Measurements from ENCODE around the gene LRRC51.

GRCh38 chr11:72102162-72102561 is 21.5 kb downstream of the LRRC51 start:
- TF ChIP-seq CTCF (conservative IDR thresholded peaks at IDR 0.05; ENCODE audit: low read depth, low read length) = no peak
- TF ChIP-seq RCOR1 (IDR thresholded peaks at IDR 0.05; ENCODE audit: insufficient replicate concordance, low read length) = no peak
- no peak for TF ChIP-seq USF2 (IDR thresholded peaks at IDR 0.05; ENCODE audit: low read depth, low read length)
- TF ChIP-seq RFX5 (IDR thresholded peaks at IDR 0.05; ENCODE audit: low read depth, low read length) = no peak
- TF ChIP-seq NFE2L2 (IDR thresholded peaks at IDR 0.05; ENCODE audit: low read depth, low read length) = no peak
- TF ChIP-seq POLR2A (IDR thresholded peaks at IDR 0.05; ENCODE audit: low read depth, low read length) = no peak
- TF ChIP-seq RAD21 (IDR thresholded peaks at IDR 0.05; ENCODE audit: low read length) = no peak
- TF ChIP-seq SMC3 (IDR thresholded peaks at IDR 0.05; ENCODE audit: low read depth, low read length) = no peak
- no peak for TF ChIP-seq FOS (IDR thresholded peaks at IDR 0.05; ENCODE audit: low read depth, low read length)
- TF ChIP-seq MAZ (IDR thresholded peaks at IDR 0.05; ENCODE audit: borderline replicate concordance, low read depth, low read length) = no peak
